NT2/D1 (cell line): ENCODE data around the gene PACC1.

Source experiments
- SUZ12 ChIP-seq: IDR thresholded peaks from 2 replicates; pipeline ENCODE4 v1.6.1; 2011; ENCODE audit not compliant: insufficient read length, insufficient read depth; ENCODE audit errors: extremely low read depth
- YY1 ChIP-seq: IDR thresholded peaks from 2 replicates; pipeline ENCODE4 v1.6.1; 2011; ENCODE audit not compliant: insufficient read length, insufficient read depth

DNA sequence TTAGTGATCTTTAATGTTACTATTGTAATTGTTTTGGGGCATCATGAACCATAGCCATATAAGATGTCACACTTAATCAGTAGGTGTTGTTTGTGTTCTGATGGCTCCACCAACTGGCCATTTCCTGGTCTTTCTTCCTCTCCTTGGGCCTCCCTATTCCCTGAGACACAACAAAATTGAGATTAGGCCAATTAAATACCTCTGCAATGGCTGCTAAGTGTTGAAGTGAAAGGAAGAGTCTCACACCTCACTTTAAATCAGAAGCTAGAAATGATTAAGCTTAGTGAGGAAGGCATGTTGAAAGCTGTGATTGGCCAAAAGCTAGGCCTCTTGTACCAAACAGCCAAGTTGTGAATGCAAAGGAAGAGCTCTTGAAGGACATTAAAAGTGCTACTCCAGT, 98.8 kb downstream of the PACC1 start:
- no peak for TF ChIP-seq SUZ12
- no peak for TF ChIP-seq YY1
